ENCODE data around the gene KCNMB3. TPM values are rescaled to one million over a fixed set of nuclear protein-coding genes. Genes with fewer than 3 reads are reported as not detected.
A peak's percentile ranks its signal among the peaks of the same experiment; 100 is the strongest.

KCNMB3 gene, protein sequence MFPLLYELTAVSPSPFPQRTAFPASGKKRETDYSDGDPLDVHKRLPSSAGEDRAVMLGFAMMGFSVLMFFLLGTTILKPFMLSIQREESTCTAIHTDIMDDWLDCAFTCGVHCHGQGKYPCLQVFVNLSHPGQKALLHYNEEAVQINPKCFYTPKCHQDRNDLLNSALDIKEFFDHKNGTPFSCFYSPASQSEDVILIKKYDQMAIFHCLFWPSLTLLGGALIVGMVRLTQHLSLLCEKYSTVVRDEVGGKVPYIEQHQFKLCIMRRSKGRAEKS
- 1.4 TPM for total RNA-seq (2013)
- polyA plus RNA-seq: 1 to 10 TPM in 1 of 3 donors, under 1 TPM in 1, not detected in 1; 0.14 to 2.2 TPM
- 0.14 and 0.32 TPM in 2 replicates for polyA minus RNA-seq
- 0.26 to 2.5 (median 0.52) reads per million in 11 experiments for total RNA-seq

DNA sequence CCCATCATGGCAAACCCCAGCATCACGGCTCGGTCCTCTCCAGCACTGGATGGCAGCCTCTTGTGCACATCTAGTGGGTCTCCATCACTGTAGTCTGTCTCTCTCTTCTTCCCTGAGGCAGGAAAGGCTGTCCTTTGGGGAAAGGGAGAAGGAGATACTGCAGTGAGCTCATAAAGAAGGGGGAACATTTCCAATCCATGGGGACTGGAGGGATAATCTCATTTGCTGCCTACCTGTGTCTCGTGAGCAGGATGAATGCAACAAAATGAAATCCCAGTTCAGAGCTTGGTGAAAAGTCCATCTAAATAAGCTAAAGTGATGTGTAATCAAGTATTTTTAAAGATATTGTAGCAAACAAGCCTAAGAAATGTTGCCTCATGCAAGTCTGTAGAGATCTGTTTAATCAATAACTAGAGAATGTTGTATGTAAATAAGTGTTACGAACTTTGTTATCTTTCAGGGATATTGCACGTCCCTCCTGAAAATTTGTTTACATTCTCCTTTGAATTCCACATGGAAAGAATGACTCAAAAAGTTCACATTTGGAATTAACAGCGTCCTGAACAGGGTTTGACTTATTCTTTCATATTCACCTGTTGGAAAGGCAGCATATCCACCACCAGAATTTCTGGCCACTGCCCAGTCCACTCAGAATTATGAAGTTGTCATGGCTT lies at the start of gene KCNMB3:
KCNMB3 (minus strand) TSS at position 312 of the 674 bp plus-strand sequence; CDS start at position 188, 124 bp downstream.
- Histone ChIP-seq H3K9ac (ENCODE audit: insufficient read depth, low read length, poor library complexity, severe bottlenecking) (no peak within 1 kb of the TSS), H3K4me2 (replicated peaks; ENCODE audit: extremely low read depth, low read length, poor library complexity, severe bottlenecking) (no peak within 1 kb of the TSS), H3K27ac (ENCODE audit: low read depth in 1 of 2, low read length in 2 of 2) (no peak within 1 kb of the TSS), H3K36me3 (replicated peaks in 1 of 2; ENCODE audit: control insufficient read depth in 1 of 2, insufficient read depth in 2 of 2, low read length in 2 of 2) (no peaks in the 10 kb centered on the region), H3K4me1 (ENCODE audit: control insufficient read depth in 1 of 2, insufficient read depth in 2 of 2, low read length in 2 of 2) (no peaks in the 10 kb centered on the region), H3K4me3 (replicated peaks in 1 of 3; ENCODE audit: low read depth in 2 of 3, low read length in 3 of 3) (no peak within 1 kb of the TSS), H3K9me3 (replicated peaks in 1 of 2; ENCODE audit: control insufficient read depth in 1 of 2, insufficient read depth in 1 of 2, low read length in 2 of 2) (peaks cover 0 to 4% of the 10 kb centered on the region in 2 donors), H4K20me1 (ENCODE audit: insufficient read depth, low read length) (no peaks in the 10 kb centered on the region), H3K79me2 (ENCODE audit: insufficient read depth, low read length) (no peaks in the 10 kb centered on the region), H2AFZ (ENCODE audit: insufficient read depth, low read depth, low read length, poor library complexity, severe bottlenecking) (no peak within 1 kb of the TSS), H3K27me3 (ENCODE audit: control insufficient read depth in 2 of 2, insufficient read depth in 2 of 2, low read length in 2 of 2) (no peaks in the 10 kb centered on the region)
- Mint-ChIP-seq H3K27ac (peak within 1 kb of the TSS in 2 of 7 donors; percentile 2 to 50), H3K36me3 (peaks cover 15 to 16% of the 10 kb centered on the region in 2 donors), H3K9me3 (peaks cover 0 to 6% (median 3%) of the 10 kb centered on the region in 7 donors), H3K27me3 (ENCODE audit: low read depth in 3 of 3) (peaks cover 0 to 1% (median 0%) of the 10 kb centered on the region in 3 donors), H3K4me3 (no peak within 1 kb of the TSS), H3K4me1 (peaks cover 5% of the 10 kb centered on the region)
- TF ChIP-seq, protein P1, sequence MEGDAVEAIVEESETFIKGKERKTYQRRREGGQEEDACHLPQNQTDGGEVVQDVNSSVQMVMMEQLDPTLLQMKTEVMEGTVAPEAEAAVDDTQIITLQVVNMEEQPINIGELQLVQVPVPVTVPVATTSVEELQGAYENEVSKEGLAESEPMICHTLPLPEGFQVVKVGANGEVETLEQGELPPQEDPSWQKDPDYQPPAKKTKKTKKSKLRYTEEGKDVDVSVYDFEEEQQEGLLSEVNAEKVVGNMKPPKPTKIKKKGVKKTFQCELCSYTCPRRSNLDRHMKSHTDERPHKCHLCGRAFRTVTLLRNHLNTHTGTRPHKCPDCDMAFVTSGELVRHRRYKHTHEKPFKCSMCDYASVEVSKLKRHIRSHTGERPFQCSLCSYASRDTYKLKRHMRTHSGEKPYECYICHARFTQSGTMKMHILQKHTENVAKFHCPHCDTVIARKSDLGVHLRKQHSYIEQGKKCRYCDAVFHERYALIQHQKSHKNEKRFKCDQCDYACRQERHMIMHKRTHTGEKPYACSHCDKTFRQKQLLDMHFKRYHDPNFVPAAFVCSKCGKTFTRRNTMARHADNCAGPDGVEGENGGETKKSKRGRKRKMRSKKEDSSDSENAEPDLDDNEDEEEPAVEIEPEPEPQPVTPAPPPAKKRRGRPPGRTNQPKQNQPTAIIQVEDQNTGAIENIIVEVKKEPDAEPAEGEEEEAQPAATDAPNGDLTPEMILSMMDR (IDR thresholded peaks at IDR 0.05): no peak
- DNase-seq: no peak
- intact Hi-C loops (cut with micrococcal nuclease): no loop called here
- 100% methylated on average over 4 of the region's 6 CpGs for WGBS (ENCODE audit: insufficient coverage)

DNA sequence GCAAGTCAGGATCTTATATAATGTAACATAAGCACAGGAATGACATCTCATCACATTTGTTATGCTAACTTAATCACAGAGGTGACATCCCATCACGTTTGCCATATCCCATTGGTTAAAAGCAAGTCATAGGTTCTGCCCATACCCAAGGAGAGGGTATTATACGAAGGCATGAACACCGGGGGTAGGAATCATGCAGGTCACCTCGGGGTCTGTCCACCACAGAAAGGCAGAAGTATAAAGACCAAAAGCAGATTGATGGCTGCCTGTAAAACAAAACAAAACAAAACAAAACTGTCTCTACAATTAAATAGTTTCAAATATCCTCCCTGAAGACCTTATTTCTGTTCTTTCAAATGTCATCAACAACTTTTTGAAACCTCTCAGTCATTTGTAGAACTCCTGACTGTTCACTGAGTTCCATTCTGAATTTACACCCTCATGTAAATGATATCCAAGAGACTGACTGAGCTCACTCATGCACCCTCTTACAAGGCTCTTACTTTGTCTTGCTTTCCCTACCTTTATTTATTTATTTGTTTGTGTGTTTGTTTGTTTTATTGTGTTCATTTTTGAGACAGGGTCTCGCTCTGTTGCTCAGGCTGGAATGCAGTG lies 49.2 kb upstream of the KCNMB3 start:
- H3K4me2 ChIP-seq (replicated peaks; ENCODE audit: extremely low read depth, low read length, poor library complexity, severe bottlenecking): no peak overlapping the region
- H3K27me3 ChIP-seq (ENCODE audit: control insufficient read depth in 2 of 2, insufficient read depth in 2 of 2, low read length in 2 of 2): no peaks in the 10 kb centered on the region
- DNase-seq: no peak
- Mint-ChIP-seq H3K9me3 (peaks cover 0 to 9% (median 2%) of the 10 kb centered on the region in 7 donors), H3K27ac (peak overlapping the region in 1 of 7 donors; percentile 54), H3K27me3 (ENCODE audit: low read depth in 3 of 3) (peaks cover 0 to 1% (median 0%) of the 10 kb centered on the region in 3 donors), H3K36me3 (no peaks in the 10 kb centered on the region), H3K4me3 (no peak overlapping the region), H3K4me1 (no peaks in the 10 kb centered on the region)
- H3K4me3 ChIP-seq (replicated peaks in 1 of 3; ENCODE audit: low read depth in 2 of 3, low read length in 3 of 3): no peak overlapping the region
- 80% methylated on average over 2 of the region's 5 CpGs for WGBS (ENCODE audit: insufficient coverage)
- no peak overlapping the region for H3K27ac ChIP-seq (ENCODE audit: low read depth in 1 of 2, low read length in 2 of 2)
- no peak overlapping the region for H2AFZ ChIP-seq (ENCODE audit: insufficient read depth, low read depth, low read length, poor library complexity, severe bottlenecking)
- TF ChIP-seq, protein P1 (IDR thresholded peaks at IDR 0.05): no peak
- intact Hi-C loops (cut with micrococcal nuclease): no loop called here
- no peaks in the 10 kb centered on the region for H3K79me2 ChIP-seq (ENCODE audit: insufficient read depth, low read length)
- H3K9ac ChIP-seq (ENCODE audit: insufficient read depth, low read length, poor library complexity, severe bottlenecking): no peak overlapping the region
- H3K4me1 ChIP-seq (ENCODE audit: control insufficient read depth in 1 of 2, insufficient read depth in 2 of 2, low read length in 2 of 2): no peaks in the 10 kb centered on the region
- no peaks in the 10 kb centered on the region for H3K36me3 ChIP-seq (replicated peaks in 1 of 2; ENCODE audit: control insufficient read depth in 1 of 2, insufficient read depth in 2 of 2, low read length in 2 of 2)
- no peaks in the 10 kb centered on the region for H3K9me3 ChIP-seq (replicated peaks in 1 of 2; ENCODE audit: control insufficient read depth in 1 of 2, insufficient read depth in 1 of 2, low read length in 2 of 2)
- no peaks in the 10 kb centered on the region for H4K20me1 ChIP-seq (ENCODE audit: insufficient read depth, low read length)

Data from CD14-positive monocyte (primary cell).